Neuronal stem cell (in vitro differentiated cells): Measurements from ENCODE around the gene DTX3.
A peak's percentile ranks its signal among the peaks of the same experiment; 100 is the strongest.
"Not testable (repeated sequence)": the region's sequence is repeated elsewhere in the genome, so short reads cannot be mapped to it uniquely, and the experiment has no call there.

ENCODE experiments used
- DNase-seq: peaks from one replicate; pipeline ENCODE4 v3.0.0-alpha.2; 2013; ENCODE audit warnings: low spot score
- H2AFZ ChIP-seq: one replicate; pipeline ENCODE4 v1.6.1; 2013; ENCODE audit warnings: mild to moderate bottlenecking, low read length, inconsistent platforms
- H2AK5ac ChIP-seq: 2 replicates; pipeline ENCODE4 v1.6.1; 2013; ENCODE audit warnings: low read depth, mild to moderate bottlenecking, inconsistent platforms, low read length, moderate library complexity, mixed read lengths
- H2BK120ac ChIP-seq: 2 replicates; pipeline ENCODE4 v1.6.1; 2013; ENCODE audit warnings: low read depth, mild to moderate bottlenecking, inconsistent platforms, low read length, moderate library complexity, mixed read lengths
- H2BK12ac ChIP-seq: one replicate; pipeline ENCODE4 v1.6.1; 2013; ENCODE audit warnings: low read length, inconsistent platforms
- H2BK15ac ChIP-seq: 2 replicates; pipeline ENCODE4 v1.6.1; 2013; ENCODE audit warnings: mild to moderate bottlenecking, low read length, inconsistent platforms, mixed read lengths
- H2BK5ac ChIP-seq: one replicate; pipeline ENCODE4 v1.6.1; 2013; ENCODE audit warnings: inconsistent platforms, mild to moderate bottlenecking, low read length, moderate library complexity
- H3K14ac ChIP-seq: one replicate; pipeline ENCODE4 v1.6.1; 2013; ENCODE audit warnings: low read length, inconsistent platforms
- H3K18ac ChIP-seq: 2 replicates; pipeline ENCODE4 v1.6.1; 2013; ENCODE audit warnings: low read length, inconsistent platforms
- H3K23ac ChIP-seq: 2 replicates; pipeline ENCODE4 v1.6.1; 2013; ENCODE audit warnings: low read depth, mild to moderate bottlenecking, mixed read lengths, low read length, inconsistent platforms; ENCODE audit not compliant: poor library complexity
- H3K27ac ChIP-seq: replicated peaks from 3 replicates; pipeline ENCODE4 v1.5.1; 2013; ENCODE audit warnings: low read length, inconsistent platforms
- H3K27me3 ChIP-seq, 3 experiments: 2 replicates each; pipeline ENCODE4 v1.6.1; 2013; ENCODE audit warnings: low read length in 3 of 3, mild to moderate bottlenecking in 2 of 3, inconsistent platforms in 1 of 3, low read depth in 1 of 3, mixed read lengths in 1 of 3, moderate library complexity in 1 of 3; ENCODE audit not compliant: control insufficient read depth in 3 of 3, insufficient read depth in 3 of 3
- H3K36me3 ChIP-seq, 2 donors: replicated peaks in 1 of 2; 2 replicates each; pipeline ENCODE4 v1.6.1; 2013; ENCODE audit warnings: low read length in 2 of 2; ENCODE audit not compliant: control insufficient read depth in 2 of 2, insufficient read depth in 2 of 2
- H3K4ac ChIP-seq: 2 replicates; pipeline ENCODE4 v1.6.1; 2013; ENCODE audit warnings: inconsistent platforms, mild to moderate bottlenecking, low read length, moderate library complexity
- H3K4me1 ChIP-seq, 2 donors: 1 replicate in 1 of 2; 2 replicates in 1 of 2; pipeline ENCODE4 v1.6.1; 2013; ENCODE audit warnings: low read length in 2 of 2, low read depth in 1 of 2; ENCODE audit not compliant: control insufficient read depth in 2 of 2, insufficient read depth in 1 of 2
- H3K4me2 ChIP-seq: one replicate; pipeline ENCODE4 v1.6.1; 2013; ENCODE audit warnings: mild to moderate bottlenecking, low read length, inconsistent platforms; ENCODE audit not compliant: insufficient read depth, poor library complexity, severe bottlenecking
- H3K4me3 ChIP-seq, 2 donors: 2 replicates each; pipeline ENCODE4 v1.5.1; 2013; ENCODE audit warnings: low read length in 2 of 2, mild to moderate bottlenecking in 2 of 2, inconsistent platforms in 1 of 2, moderate library complexity in 1 of 2
- H3K79me1 ChIP-seq: one replicate; pipeline ENCODE4 v1.6.1; 2013; ENCODE audit warnings: low read depth, mild to moderate bottlenecking, inconsistent platforms, low read length, moderate library complexity
- H3K9ac ChIP-seq: one replicate; pipeline ENCODE4 v1.6.1; 2013; ENCODE audit warnings: mild to moderate bottlenecking, low read depth, low read length, inconsistent platforms; ENCODE audit not compliant: poor library complexity
- H3K9me3 ChIP-seq, 2 donors: replicated peaks in 1 of 2; 2 replicates each; pipeline versions ENCODE3 to v1.6.1; 2013; ENCODE audit warnings: low read length in 2 of 2, mild to moderate bottlenecking in 2 of 2, inconsistent platforms in 1 of 2, low read depth in 1 of 2, mixed read lengths in 1 of 2, moderate library complexity in 1 of 2; ENCODE audit not compliant: control insufficient read depth in 2 of 2, insufficient read depth in 1 of 2
- H4K8ac ChIP-seq: one replicate; pipeline ENCODE4 v1.6.1; 2013; ENCODE audit warnings: low read depth, mild to moderate bottlenecking, inconsistent platforms, low read length, moderate library complexity
- H4K91ac ChIP-seq: one replicate; pipeline ENCODE4 v1.6.1; 2013; ENCODE audit warnings: low read length, low read depth, mild to moderate bottlenecking, inconsistent platforms; ENCODE audit not compliant: poor library complexity
- WGBS, 2 donors: extraction: QIAGEN DNeasy Blood & Tissue Kit; methylation state at CpG; one replicate each; pipeline ENCODE4 v1.1.7; 2013; ENCODE audit warnings: missing lambda C conversion rate in 2 of 2, mixed read lengths in 1 of 2; ENCODE audit not compliant: insufficient read length in 2 of 2, insufficient replicate concordance in 1 of 2; ENCODE audit errors: extremely low coverage in 2 of 2; 5-methylcytosine and 5-hydroxymethylcytosine counted together

DTX3 gene

GRCh38 chr12:57640175-57641042 is 35.8 kb downstream of the DTX3 start:
- no peaks in the 10 kb centered on the region for H3K36me3 ChIP-seq
- no peaks in the 10 kb centered on the region for H3K9me3 ChIP-seq
- H2BK12ac ChIP-seq: no peak overlapping the region
- no peaks in the 10 kb centered on the region for H3K4me1 ChIP-seq
- H4K91ac ChIP-seq: no peak overlapping the region
- H3K23ac ChIP-seq: no peak overlapping the region
- no peak overlapping the region for H3K4me3 ChIP-seq
- no peak overlapping the region for H2BK120ac ChIP-seq
- no peaks in the 10 kb centered on the region for H3K79me1 ChIP-seq
- no peak overlapping the region for H2BK5ac ChIP-seq
- no peak overlapping the region for H4K8ac ChIP-seq
- H3K4me2 ChIP-seq: no peak overlapping the region
- H3K4ac ChIP-seq: no peak overlapping the region
- H3K27ac ChIP-seq: no peak overlapping the region
- no peak for DNase-seq
- no CpG with 5 or more reads among the region's 7 CpGs for WGBS, 2 donors
- peaks cover 0 to 18% (median 0%) of the 10 kb centered on the region in 3 experiments for H3K27me3 ChIP-seq
- H2BK15ac ChIP-seq: no peak overlapping the region
- no peak overlapping the region for H2AFZ ChIP-seq
- H3K14ac ChIP-seq: no peak overlapping the region
- no peak overlapping the region for H3K9ac ChIP-seq
- no peak overlapping the region for H3K18ac ChIP-seq
- H2AK5ac ChIP-seq: no peak overlapping the region

DNA sequence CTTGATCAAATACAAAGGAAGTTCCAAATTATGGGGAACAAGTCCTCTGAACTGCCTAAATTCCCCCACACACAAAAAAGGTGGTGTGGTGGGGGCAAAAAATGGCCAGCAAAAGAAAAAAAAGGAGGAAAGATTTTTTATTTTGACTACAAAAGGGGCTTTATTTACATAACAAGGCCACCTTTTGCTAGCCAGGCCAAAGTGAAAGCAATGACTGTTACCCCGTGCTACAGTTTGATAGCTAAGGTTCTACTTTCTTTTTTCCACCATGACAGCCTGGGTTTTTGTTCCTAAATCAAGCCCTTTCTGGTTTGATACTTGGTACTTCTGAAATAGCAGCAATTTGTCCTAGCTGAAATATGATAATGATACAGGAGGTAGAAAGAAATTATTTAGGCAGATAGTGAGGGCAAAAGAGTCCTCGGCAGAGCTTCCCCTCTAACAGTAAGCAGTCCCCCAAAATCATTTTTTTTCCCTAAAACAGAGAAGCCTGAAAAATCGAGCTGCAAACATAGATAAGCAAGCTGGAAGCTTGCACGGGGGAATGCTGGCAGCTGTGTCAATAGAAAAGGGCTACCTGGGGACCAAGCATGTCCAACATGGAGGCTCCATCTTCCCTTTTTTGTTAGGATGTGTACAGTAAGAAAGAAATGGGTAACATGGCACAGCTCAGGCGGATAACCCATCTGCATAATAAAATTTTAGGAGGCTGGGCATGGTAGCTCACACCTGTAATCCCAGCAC is 37.2 kb downstream of the DTX3 start:
- Histone ChIP-seq H3K4me2 (no peak overlapping the region), H3K23ac (no peak overlapping the region), H2AK5ac (no peak overlapping the region), H2BK5ac (no peak overlapping the region), H3K36me3 (no peaks in the 10 kb centered on the region), H4K8ac (no peak overlapping the region), H3K4me3 (no peak overlapping the region), H2BK15ac (no peak overlapping the region), H2AFZ (no peak overlapping the region), H2BK12ac (no peak overlapping the region), H3K4me1 (no peaks in the 10 kb centered on the region), H2BK120ac (no peak overlapping the region), H3K79me1 (no peaks in the 10 kb centered on the region), H3K27ac (no peak overlapping the region), H3K4ac (no peak overlapping the region), H3K14ac (no peak overlapping the region), H3K27me3 (peaks cover 0 to 18% (median 0%) of the 10 kb centered on the region in 3 experiments), H4K91ac (no peak overlapping the region), H3K9me3 (no peaks in the 10 kb centered on the region), H3K9ac (no peak overlapping the region), H3K18ac (no peak overlapping the region)
- no peak for DNase-seq
- no CpG with 5 or more reads among the region's 5 CpGs for WGBS, 2 donors

- H4K91ac ChIP-seq, H2AFZ ChIP-seq, H3K27me3 ChIP-seq, H2BK12ac ChIP-seq, H2BK5ac ChIP-seq, H3K36me3 ChIP-seq, H3K4ac ChIP-seq, H3K14ac ChIP-seq, H3K18ac ChIP-seq, H2AK5ac ChIP-seq, H3K9me3 ChIP-seq, H4K8ac ChIP-seq, H3K27ac ChIP-seq, H2BK15ac ChIP-seq, H3K4me1 ChIP-seq, H3K79me1 ChIP-seq, H3K23ac ChIP-seq, H3K4me3 ChIP-seq, H3K4me2 ChIP-seq, H2BK120ac ChIP-seq, H3K9ac ChIP-seq: not testable (repeated sequence)
- DNase-seq: peak; percentile 33
- no CpG with 5 or more reads among the region's 13 CpGs for WGBS, 2 donors
Observed at GRCh38 chr12:57645990-57646658, 41.5 kb downstream of the DTX3 start.

DNA sequence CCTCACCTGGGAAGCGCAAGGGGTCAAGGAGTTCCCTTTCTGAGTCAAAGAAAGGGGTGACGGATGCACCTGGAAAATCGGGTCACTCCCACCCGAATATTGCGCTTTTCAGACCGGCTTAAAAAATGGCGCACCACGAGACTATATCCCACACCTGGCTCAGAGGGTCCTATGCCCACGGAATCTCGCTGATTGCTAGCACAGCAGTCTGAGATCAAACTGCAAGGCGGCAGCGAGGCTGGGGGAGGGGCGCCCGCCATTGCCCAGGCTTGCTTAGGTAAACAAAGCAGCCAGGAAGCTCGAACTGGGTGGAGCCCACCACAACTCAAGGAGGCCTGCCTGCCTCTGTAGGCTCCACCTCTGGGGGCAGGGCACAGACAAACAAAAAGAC is 42.0 kb downstream of the DTX3 start:
- not testable (repeated sequence) for H4K8ac ChIP-seq, H3K27ac ChIP-seq, H4K91ac ChIP-seq, H3K9ac ChIP-seq, H3K27me3 ChIP-seq, H3K79me1 ChIP-seq, H2AFZ ChIP-seq, H2AK5ac ChIP-seq, H3K14ac ChIP-seq, H2BK120ac ChIP-seq, H3K4me1 ChIP-seq, H3K4me3 ChIP-seq, H3K4ac ChIP-seq, H2BK15ac ChIP-seq, H3K36me3 ChIP-seq, DNase-seq, H3K18ac ChIP-seq, H3K9me3 ChIP-seq, H2BK5ac ChIP-seq, H3K4me2 ChIP-seq, H3K23ac ChIP-seq, H2BK12ac ChIP-seq
- no CpG with 5 or more reads among the region's 15 CpGs for WGBS, 2 donors
